Activated naive CD4-positive, alpha-beta T cell treated with anti-CD3 and anti-CD28 coated beads, Interleukin-2, amount 10 ng/mL, durations not matched to agents 5 hours and 36 hours (primary cell): Measurements from ENCODE around the gene NUAK1. TPM values are rescaled to one million over a fixed set of nuclear protein-coding genes. Genes with fewer than 3 reads are reported as not detected.

Experiments
- total RNA-seq, 2 experiments: library from RNA; stranded (reverse); gene quantifications; one replicate each; pipeline ENCODE4 v1.2.3, GENCODE V29; 2021

NUAK1 gene
- not detected for total RNA-seq

DNA sequence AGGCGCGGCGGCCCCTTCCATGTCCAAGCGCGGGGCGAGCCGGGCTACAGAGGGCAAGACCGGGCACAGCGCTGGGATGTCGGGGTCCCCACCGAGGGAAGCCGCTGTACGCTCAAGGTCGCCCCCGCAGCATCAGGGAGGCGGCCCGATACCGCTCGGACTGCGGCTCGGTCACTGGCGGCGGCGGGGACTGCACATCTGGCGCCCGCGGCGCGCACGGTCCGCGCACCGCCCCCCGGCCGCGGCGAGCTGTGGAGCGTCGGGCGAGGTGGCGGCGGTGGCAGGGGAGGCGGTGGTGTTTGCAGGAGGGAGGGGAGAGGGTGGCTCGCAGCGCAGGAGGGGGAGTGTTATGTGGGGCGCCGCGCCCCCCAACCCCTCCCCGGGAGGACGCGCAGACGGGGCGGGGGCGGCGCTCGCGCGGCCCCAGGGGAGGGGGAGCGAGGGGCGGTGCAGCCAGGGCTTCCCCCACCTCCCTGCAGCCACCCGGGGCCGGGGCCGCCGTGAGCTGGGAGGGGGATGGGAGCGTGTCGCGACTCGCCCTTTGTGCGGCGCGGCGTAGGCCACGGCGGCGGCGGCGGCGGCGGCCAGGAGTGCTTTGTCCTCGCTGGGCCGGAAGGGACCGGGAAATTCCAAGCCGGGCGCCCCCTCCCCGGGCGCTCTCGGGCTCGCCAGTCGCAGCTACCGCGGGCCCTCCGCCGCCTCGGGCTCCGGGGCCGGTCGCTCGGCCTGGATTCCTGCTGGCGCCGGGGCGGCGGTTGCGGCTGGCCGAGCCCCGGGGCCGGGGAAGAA is at the start of gene NUAK1:
Gene NUAK1 (minus strand): TSS at position 322 of the 789 bp plus-strand sequence. CDS start 301 bp downstream, at position 21.

Other genes starting within 250 kb of the NUAK1 start
- gene CKAP4, start 109.1 kb upstream of the NUAK1 start, total RNA-seq, result 1 to 10 TPM; 5.1 to 5.9 TPM
- gene TCP11L2, start 163.8 kb upstream of the NUAK1 start, total RNA-seq, result 10 to 100 TPM; 38.8 to 39.7 TPM
- 1 to 10 TPM; 5.6 to 5.8 TPM for gene POLR3B, start 218.8 kb upstream of the NUAK1 start, total RNA-seq